Progenitor cell of endocrine pancreas (in vitro differentiated cells): Measurements from ENCODE around the gene CORIN. TPM values are rescaled to one million over a fixed set of nuclear protein-coding genes. Genes with fewer than 3 reads are reported as not detected.
A peak's percentile ranks its signal among the peaks of the same experiment; 100 is the strongest.

ENCODE experiments used
- DNase-seq: peaks from one replicate; pipeline ENCODE4 v3.0.0; 2021; ENCODE audit warnings: low spot score; ENCODE audit not compliant: unreplicated experiment
- H3K27ac Mint-ChIP-seq: 2 replicates; pipeline ENCODE4 v1.8.0; 2021; ENCODE audit warnings: mild to moderate bottlenecking, moderate library complexity, mixed read lengths
- H3K27me3 Mint-ChIP-seq: 2 replicates; pipeline ENCODE4 v1.8.0; 2021; ENCODE audit warnings: mixed read lengths
- H3K36me3 Mint-ChIP-seq: 2 replicates; pipeline ENCODE4 v1.8.0; 2022; ENCODE audit warnings: mixed read lengths; ENCODE audit not compliant: insufficient read depth
- H3K4me1 Mint-ChIP-seq: 2 replicates; pipeline ENCODE4 v1.8.0; 2021; ENCODE audit warnings: low read depth, mixed read lengths
- H3K4me3 Mint-ChIP-seq: 2 replicates; pipeline ENCODE4 v1.8.0; 2021; ENCODE audit warnings: low read depth, mild to moderate bottlenecking, moderate library complexity, mixed read lengths
- H3K9me3 Mint-ChIP-seq: 2 replicates; pipeline ENCODE4 v1.8.0; 2021; ENCODE audit warnings: low read depth, mixed read lengths
- CTCF ChIP-seq: fragments of 200-600 bp; sonication (generic); IDR thresholded peaks from one replicate; pipeline ENCODE4 v1.5.0; 2021; ENCODE audit warnings: antibody characterized with exemption, mild to moderate bottlenecking; ENCODE audit not compliant: unreplicated experiment
- total RNA-seq: library from RNA; stranded (reverse); gene quantifications from 2 replicates; pipeline ENCODE4 v1.2.1, GENCODE V29; 2021

The CORIN gene
- total RNA-seq, 1 donor from 2014 or later: 0.84 TPM

- Mint-ChIP-seq H3K27me3 (peaks cover 4% of the 10 kb centered on the region), H3K4me1 (peaks cover 13% of the 10 kb centered on the region), H3K27ac (peak overlapping the region; percentile 45), H3K36me3 (peaks cover 4% of the 10 kb centered on the region), H3K9me3 (peaks cover 14% of the 10 kb centered on the region), H3K4me3 (peak overlapping the region; percentile 82)
- peak; percentile 59 for DNase-seq
- peak; percentile 75 for TF ChIP-seq CTCF
Observed at GRCh38 chr4:47836641-47837093, 1.2 kb downstream of the CORIN start.

GRCh38 chr4:47835494-47835893 lies 2.4 kb downstream of the CORIN start:
- H3K27me3 Mint-ChIP-seq: peaks cover 4% of the 10 kb centered on the region
- H3K27ac Mint-ChIP-seq: no peak overlapping the region
- TF ChIP-seq CTCF: no peak
- H3K36me3 Mint-ChIP-seq: peaks cover 4% of the 10 kb centered on the region
- H3K4me1 Mint-ChIP-seq: peaks cover 13% of the 10 kb centered on the region
- no peak for DNase-seq
- H3K4me3 Mint-ChIP-seq: no peak overlapping the region
- H3K9me3 Mint-ChIP-seq: peaks cover 14% of the 10 kb centered on the region

GRCh38 chr4:47831026-47831679 lies 6.7 kb downstream of the CORIN start:
- H3K4me1 Mint-ChIP-seq: peaks cover 2% of the 10 kb centered on the region
- no peak overlapping the region for H3K4me3 Mint-ChIP-seq
- no peaks in the 10 kb centered on the region for H3K27me3 Mint-ChIP-seq
- peaks cover 14% of the 10 kb centered on the region for H3K9me3 Mint-ChIP-seq
- peaks cover 4% of the 10 kb centered on the region for H3K36me3 Mint-ChIP-seq
- TF ChIP-seq CTCF: no peak
- DNase-seq: no peak
- no peak overlapping the region for H3K27ac Mint-ChIP-seq

GRCh38 chr4:47830265-47831025 lies 7.4 kb downstream of the CORIN start:
- H3K4me1 Mint-ChIP-seq: no peaks in the 10 kb centered on the region
- no peak for DNase-seq
- H3K27ac Mint-ChIP-seq: no peak overlapping the region
- H3K36me3 Mint-ChIP-seq: peaks cover 4% of the 10 kb centered on the region
- H3K9me3 Mint-ChIP-seq: peaks cover 14% of the 10 kb centered on the region
- H3K4me3 Mint-ChIP-seq: no peak overlapping the region
- no peaks in the 10 kb centered on the region for H3K27me3 Mint-ChIP-seq
- TF ChIP-seq CTCF: no peak

GRCh38 chr4:47829438-47829837 lies 8.4 kb downstream of the CORIN start:
- no peak for TF ChIP-seq CTCF

More at GRCh38 chr4:47829438-47829837, 8.4 kb downstream of the CORIN start:
- Mint-ChIP-seq H3K9me3 (peaks cover 14% of the 10 kb centered on the region), H3K4me1 (no peaks in the 10 kb centered on the region), H3K27me3 (no peaks in the 10 kb centered on the region), H3K4me3 (no peak overlapping the region), H3K36me3 (peaks cover 4% of the 10 kb centered on the region), H3K27ac (no peak overlapping the region)
- DNase-seq: no peak
